ENCODE measurements around the gene DCAF12. TPM values are rescaled to one million over a fixed set of nuclear protein-coding genes. Genes with fewer than 3 reads are reported as not detected.

DCAF12 gene
- polyA plus RNA-seq, 1 of the 3 experiments (the other 2 are of a cell fraction): 20.8 TPM

DNA sequence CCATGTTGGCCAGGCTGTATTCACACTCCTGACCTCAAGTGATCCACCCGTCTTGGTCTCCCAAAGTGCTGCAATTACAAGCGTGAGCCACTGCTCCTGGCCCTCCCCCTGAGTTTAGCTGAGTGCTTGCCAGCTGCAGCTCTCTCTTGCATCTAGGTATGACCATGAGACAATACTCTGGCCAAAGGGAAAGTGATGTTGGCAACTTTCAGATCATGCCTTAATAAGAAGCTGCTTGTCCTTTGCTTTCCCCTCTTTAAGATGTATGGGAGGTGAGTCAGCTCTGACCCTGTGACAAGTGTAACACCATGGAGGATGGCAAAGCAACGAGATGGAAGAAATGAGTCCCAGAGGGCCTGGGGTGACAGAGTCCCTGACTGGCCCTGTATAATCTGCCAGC, 18.7 kb upstream of the DCAF12 start:
- H3K9ac ChIP-seq: no peak overlapping the region
- ChIA-PET POLR2A (no interaction called here), CTCF (no interaction called here)
- TF ChIP-seq FOXJ3 (CRISPR knock-in tag; IDR thresholded peaks at IDR 0.05): no peak
- WGBS (ENCODE audit: low lambda C conversion rate): 67% methylated on average over 3 of the region's 3 CpGs
- no peaks in the 10 kb centered on the region for H3K36me3 ChIP-seq (replicated peaks in 1 of 2; ENCODE audit: control insufficient read depth in 1 of 2, insufficient read depth in 2 of 2, low read length in 1 of 2)
- no peak overlapping the region for H2AFZ ChIP-seq (ENCODE audit: low read depth)
- no peak overlapping the region for H3K27ac ChIP-seq (ENCODE audit: low read depth in 2 of 2, low read length in 1 of 2)
- H3K4me1 ChIP-seq (ENCODE audit: control insufficient read depth in 1 of 2, insufficient read depth in 2 of 2, low read depth in 1 of 2, low read length in 1 of 2): no peaks in the 10 kb centered on the region
- H3F3A ChIP-seq (replicated peaks; ENCODE audit: insufficient read depth): no peaks in the 10 kb centered on the region
- no peaks in the 10 kb centered on the region for H3K9me2 ChIP-seq
- no peak for DNase-seq
- H3K9me3 ChIP-seq: no peaks in the 10 kb centered on the region
- H3K4me3 ChIP-seq (ENCODE audit: low read depth in 2 of 2, low read length in 1 of 2): no peak overlapping the region
- H3K4me2 ChIP-seq: no peak overlapping the region
- no peaks in the 10 kb centered on the region for H4K20me1 ChIP-seq (ENCODE audit: insufficient read depth)
- H3K79me2 ChIP-seq (ENCODE audit: insufficient read depth): no peaks in the 10 kb centered on the region
- no peaks in the 10 kb centered on the region for H3K27me3 ChIP-seq (ENCODE audit: insufficient read depth)

DNA sequence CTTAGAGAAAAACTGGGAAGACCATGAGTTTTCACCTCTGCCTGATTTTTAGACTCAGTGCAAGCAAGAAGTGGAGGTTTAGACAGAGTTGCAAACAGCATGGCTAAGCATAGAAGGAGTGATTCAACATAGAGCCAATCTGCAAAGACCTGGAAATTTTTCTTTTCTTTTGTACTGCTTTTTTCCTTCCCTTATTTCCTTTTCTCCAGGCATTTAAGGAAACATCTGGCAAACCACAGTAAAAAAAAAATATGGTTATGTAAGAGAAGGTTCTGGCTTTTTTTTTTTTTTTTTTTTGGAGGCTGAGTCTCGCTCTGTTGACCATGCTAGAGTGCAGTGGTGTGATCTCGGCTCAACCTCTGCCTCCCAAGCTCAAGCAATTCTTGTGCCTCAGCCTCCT, 16.6 kb upstream of the DCAF12 start:
- peaks cover 4% of the 10 kb centered on the region for H3F3A ChIP-seq (replicated peaks; ENCODE audit: insufficient read depth)
- POLR2A ChIA-PET: no interaction called here
- H3K4me2 ChIP-seq: no peak overlapping the region
- no peak overlapping the region for H2AFZ ChIP-seq (ENCODE audit: low read depth)
- CTCF ChIA-PET: no interaction called here
- no peaks in the 10 kb centered on the region for H3K36me3 ChIP-seq (replicated peaks in 1 of 2; ENCODE audit: control insufficient read depth in 1 of 2, insufficient read depth in 2 of 2, low read length in 1 of 2)
- no peaks in the 10 kb centered on the region for H3K9me2 ChIP-seq
- H3K4me3 ChIP-seq (ENCODE audit: low read depth in 2 of 2, low read length in 1 of 2): no peak overlapping the region
- no peaks in the 10 kb centered on the region for H3K4me1 ChIP-seq (ENCODE audit: control insufficient read depth in 1 of 2, insufficient read depth in 2 of 2, low read depth in 1 of 2, low read length in 1 of 2)
- no peaks in the 10 kb centered on the region for H3K27me3 ChIP-seq (ENCODE audit: insufficient read depth)
- H3K79me2 ChIP-seq (ENCODE audit: insufficient read depth): no peaks in the 10 kb centered on the region
- 92% methylated on average over 2 of the region's 2 CpGs for WGBS (ENCODE audit: low lambda C conversion rate)
- TF ChIP-seq, protein P1, sequence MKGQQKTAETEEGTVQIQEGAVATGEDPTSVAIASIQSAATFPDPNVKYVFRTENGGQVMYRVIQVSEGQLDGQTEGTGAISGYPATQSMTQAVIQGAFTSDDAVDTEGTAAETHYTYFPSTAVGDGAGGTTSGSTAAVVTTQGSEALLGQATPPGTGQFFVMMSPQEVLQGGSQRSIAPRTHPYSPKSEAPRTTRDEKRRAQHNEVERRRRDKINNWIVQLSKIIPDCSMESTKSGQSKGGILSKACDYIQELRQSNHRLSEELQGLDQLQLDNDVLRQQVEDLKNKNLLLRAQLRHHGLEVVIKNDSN (IDR thresholded peaks at IDR 0.05; ENCODE audit: borderline replicate concordance, low read depth): no peak
- TF ChIP-seq POLR2AphosphoS5 (IDR thresholded peaks at IDR 0.05; ENCODE audit: low read depth, low read length): no peak
- no peak for TF ChIP-seq MEF2A (IDR thresholded peaks at IDR 0.05; ENCODE audit: borderline replicate concordance, low read depth)
- TF ChIP-seq MXI1 (IDR thresholded peaks at IDR 0.05; ENCODE audit: low read depth, low read length): no peak
- no peak for TF ChIP-seq FOXJ3 (CRISPR knock-in tag; IDR thresholded peaks at IDR 0.05)
- TF ChIP-seq JUND (IDR thresholded peaks at IDR 0.05): no peak
- TF ChIP-seq, protein P2, sequence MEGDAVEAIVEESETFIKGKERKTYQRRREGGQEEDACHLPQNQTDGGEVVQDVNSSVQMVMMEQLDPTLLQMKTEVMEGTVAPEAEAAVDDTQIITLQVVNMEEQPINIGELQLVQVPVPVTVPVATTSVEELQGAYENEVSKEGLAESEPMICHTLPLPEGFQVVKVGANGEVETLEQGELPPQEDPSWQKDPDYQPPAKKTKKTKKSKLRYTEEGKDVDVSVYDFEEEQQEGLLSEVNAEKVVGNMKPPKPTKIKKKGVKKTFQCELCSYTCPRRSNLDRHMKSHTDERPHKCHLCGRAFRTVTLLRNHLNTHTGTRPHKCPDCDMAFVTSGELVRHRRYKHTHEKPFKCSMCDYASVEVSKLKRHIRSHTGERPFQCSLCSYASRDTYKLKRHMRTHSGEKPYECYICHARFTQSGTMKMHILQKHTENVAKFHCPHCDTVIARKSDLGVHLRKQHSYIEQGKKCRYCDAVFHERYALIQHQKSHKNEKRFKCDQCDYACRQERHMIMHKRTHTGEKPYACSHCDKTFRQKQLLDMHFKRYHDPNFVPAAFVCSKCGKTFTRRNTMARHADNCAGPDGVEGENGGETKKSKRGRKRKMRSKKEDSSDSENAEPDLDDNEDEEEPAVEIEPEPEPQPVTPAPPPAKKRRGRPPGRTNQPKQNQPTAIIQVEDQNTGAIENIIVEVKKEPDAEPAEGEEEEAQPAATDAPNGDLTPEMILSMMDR (IDR thresholded peaks at IDR 0.05): no peak
- TF ChIP-seq TAF1 (IDR thresholded peaks at IDR 0.05; ENCODE audit: borderline replicate concordance, low read depth, low read length): no peak
- TF ChIP-seq, protein P3, sequence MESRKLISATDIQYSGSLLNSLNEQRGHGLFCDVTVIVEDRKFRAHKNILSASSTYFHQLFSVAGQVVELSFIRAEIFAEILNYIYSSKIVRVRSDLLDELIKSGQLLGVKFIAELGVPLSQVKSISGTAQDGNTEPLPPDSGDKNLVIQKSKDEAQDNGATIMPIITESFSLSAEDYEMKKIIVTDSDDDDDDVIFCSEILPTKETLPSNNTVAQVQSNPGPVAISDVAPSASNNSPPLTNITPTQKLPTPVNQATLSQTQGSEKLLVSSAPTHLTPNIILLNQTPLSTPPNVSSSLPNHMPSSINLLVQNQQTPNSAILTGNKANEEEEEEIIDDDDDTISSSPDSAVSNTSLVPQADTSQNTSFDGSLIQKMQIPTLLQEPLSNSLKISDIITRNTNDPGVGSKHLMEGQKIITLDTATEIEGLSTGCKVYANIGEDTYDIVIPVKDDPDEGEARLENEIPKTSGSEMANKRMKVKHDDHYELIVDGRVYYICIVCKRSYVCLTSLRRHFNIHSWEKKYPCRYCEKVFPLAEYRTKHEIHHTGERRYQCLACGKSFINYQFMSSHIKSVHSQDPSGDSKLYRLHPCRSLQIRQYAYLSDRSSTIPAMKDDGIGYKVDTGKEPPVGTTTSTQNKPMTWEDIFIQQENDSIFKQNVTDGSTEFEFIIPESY (IDR thresholded peaks at IDR 0.05; ENCODE audit: borderline replicate concordance, low read depth): no peak
- TF ChIP-seq, protein P4, sequence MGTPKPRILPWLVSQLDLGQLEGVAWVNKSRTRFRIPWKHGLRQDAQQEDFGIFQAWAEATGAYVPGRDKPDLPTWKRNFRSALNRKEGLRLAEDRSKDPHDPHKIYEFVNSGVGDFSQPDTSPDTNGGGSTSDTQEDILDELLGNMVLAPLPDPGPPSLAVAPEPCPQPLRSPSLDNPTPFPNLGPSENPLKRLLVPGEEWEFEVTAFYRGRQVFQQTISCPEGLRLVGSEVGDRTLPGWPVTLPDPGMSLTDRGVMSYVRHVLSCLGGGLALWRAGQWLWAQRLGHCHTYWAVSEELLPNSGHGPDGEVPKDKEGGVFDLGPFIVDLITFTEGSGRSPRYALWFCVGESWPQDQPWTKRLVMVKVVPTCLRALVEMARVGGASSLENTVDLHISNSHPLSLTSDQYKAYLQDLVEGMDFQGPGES (IDR thresholded peaks at IDR 0.05; ENCODE audit: low read depth, low read length): no peak
- no peak overlapping the region for H3K27ac ChIP-seq (ENCODE audit: low read depth in 2 of 2, low read length in 1 of 2)
- no peak for DNase-seq
- H3K9ac ChIP-seq: no peak overlapping the region
- H4K20me1 ChIP-seq (ENCODE audit: insufficient read depth): no peaks in the 10 kb centered on the region
- H3K9me3 ChIP-seq: no peaks in the 10 kb centered on the region

Data from SK-N-SH (cell line).